Measurements from ENCODE around the gene ARHGAP26.
"Not testable (repeated sequence)": the region's sequence is repeated elsewhere in the genome, so short reads cannot be mapped to it uniquely, and the experiment has no call there.

ARHGAP26 gene

DNA sequence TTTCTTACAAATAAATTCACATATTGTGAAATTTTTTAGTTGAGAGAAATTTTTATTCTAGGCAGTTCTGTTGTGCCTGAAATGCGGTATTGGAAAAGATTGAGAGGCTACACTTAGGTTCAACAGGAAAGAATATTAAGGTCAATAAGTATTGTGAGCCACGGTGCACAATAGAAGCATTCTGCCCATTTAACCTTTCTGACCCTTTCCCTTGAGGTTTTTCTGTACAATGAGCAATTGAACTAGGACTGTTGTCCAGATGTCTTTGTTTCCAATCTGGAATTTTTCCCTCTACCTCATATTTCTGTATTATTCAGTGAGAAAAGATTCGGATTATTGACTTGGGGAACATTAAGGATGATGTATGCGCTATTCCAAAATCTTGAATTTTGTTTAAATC is 428.2 kb downstream of the ARHGAP26 start:
- no peak for DNase-seq

DNA sequence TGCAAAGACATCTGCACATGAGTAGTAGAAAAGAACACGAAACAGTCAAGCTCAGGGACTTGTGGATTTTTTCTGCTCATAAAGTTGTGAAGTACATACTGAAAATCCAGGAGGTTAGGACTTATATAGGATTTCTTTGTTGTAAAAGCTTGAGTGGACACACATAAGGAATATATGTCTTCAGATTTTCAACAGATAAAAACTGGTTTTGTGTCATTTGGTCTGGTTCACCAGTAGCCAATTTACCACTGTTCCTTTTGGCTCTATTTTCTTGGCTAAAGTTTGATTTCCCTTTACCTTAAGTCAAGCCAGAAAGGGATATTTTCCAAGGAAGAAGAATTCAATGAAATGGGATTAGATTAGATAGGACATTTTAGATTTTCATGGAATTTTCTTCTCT is 429.0 kb downstream of the ARHGAP26 start:
- DNase-seq = no peak

DNA sequence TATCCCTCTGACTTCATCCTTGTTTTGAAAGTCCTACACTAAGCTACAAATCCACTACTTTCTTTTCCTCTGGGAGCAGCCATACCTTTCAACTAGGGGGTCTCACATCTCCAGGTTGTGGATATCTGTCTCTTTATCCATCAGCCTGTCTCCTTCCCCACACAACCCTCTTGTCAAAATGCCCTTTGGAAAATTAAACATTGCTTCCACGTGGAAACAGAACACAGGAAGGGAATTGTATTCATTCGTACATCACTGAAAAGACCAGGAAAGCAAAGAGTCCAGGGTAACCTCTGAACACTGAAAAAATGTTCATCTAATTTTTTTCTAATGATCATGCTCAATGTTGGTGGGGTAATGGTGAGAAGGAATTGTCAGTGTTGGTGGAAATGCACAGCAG is 429.7 kb downstream of the ARHGAP26 start:
- no peak for DNase-seq

DNA sequence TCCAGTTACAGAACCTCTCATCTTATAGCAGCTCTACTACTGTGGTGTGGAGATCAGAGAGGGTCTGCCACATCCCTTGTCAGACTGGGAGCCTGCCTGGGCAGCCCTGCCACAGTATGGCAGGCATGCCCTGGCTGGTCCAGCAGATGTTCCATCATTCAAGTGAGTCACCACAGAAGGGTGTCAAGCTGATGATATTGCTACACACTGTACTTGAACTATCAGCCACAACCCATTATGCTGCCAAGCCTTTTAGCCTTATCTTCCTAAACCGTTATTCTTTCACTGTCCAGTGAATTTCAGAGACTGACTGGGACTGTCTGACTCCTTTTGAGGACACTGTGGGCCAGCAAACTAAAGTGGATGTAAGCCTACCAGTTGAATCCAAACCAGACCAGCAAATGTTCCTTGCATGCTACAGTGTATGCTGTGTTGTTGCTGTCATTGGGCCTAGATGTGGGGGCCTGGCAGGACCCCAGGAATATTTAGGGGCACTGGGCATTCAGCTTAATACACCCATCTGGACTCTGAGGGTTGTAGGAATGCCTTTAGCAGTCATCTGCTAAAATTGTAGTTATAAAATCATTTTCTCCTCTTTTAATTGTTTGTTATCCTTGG is 430.7 kb downstream of the ARHGAP26 start:
- DNase-seq = peak; percentile 42

DNA sequence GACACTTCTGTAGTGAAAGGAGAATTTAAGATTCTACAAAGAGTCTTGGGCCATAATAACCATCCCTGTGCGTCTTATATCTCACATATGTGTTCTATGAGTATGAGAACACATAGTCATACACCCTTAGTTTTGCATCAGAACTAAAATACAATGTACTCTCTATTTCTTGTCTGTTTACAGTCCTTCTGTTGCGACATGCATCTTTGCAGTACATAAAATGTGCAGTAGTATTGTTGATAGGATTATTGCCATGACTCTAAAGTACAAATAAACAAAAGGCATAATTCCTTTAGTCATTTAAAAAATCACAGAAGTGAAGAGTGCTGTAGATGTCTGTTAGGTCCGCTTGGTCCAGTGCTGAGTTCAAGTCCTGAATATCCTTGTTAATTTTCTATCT is 431.4 kb downstream of the ARHGAP26 start:
- peak; percentile 17 for DNase-seq

DNA sequence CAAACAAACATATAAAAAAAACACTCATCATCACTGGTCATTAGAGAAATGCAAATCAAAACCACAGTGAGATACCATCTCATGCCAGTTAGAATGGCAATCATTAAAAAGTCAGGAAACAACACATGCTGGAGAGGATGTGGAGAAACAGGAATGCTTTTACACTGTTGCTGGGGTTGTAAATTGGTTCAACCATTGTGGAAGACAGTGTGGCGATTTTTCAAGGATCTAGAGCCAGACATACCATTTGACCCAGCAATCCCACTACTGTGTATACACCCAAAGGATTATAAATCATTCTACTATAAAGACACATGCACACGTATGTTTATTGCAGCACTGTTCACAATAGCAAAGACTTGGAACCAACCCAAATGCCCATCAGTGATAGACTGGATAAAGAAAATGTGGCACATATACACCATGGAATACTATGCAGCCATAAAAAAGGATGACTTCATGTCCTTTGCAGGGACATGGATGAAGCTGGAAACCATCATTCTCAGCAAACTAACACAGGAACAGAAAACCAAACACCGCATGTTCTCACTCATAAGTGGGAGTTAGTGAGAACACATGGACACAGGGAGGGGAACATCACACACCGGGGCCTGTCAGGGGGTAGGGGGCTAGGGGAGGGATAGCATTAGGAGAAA is 433.3 kb downstream of the ARHGAP26 start:
- not testable (repeated sequence) for DNase-seq

DNA sequence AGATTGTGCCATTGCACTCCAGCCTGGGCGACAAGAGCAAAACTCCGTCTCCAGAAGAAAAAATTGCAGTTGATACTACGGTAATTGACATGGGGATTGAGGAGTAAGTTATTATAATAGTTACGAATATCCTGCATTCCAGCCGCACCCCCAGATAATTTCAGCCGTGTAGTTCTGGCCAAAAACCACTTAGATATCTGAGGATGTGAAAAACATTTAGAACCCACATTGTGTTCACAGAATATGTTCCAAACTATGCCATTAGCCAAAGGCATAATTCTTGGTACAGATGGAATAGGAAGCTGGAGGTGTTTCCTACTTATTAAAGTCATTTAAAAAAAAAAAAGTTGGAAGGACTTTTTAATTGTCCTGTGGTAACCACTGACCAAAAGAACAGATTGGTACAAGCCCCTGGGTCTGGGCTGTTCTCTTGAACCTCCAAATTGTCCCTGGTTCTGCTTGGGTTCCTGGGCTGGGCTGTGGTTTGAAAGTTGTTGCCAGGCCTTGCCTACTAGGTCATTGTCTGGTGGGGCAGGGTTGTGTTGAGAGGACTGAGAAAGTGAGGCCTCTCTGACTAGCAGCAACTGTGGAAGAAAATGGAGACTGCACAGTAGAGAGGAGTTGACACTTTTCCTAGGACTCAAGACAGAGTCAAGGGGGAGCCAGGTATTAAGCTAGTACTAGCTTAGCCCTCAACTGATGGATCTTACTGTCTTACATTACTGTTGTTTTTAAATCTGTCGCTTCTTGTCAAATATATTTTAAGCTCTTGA is 434.5 kb downstream of the ARHGAP26 start:
- no peak for DNase-seq

DNA sequence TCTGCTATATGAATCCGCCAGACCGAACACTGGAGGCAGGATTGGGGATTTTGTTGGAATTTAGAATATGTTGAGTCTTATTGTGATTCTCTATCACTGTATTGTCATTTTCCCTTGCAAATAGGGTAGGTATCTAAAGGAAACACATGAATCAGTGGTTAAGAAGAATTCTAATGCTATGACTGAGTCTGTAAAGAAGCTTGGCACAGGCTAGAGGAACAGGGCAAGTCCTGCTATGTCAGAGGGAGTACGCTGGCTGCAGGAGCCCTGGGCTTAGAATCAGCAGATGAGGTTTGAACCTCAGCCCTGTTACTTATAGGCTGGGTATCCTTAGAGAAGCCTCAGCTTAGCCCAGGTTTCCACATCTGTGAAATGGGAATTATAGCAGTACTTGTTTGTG is 435.2 kb downstream of the ARHGAP26 start:
- DNase-seq = peak; percentile 95

DNA sequence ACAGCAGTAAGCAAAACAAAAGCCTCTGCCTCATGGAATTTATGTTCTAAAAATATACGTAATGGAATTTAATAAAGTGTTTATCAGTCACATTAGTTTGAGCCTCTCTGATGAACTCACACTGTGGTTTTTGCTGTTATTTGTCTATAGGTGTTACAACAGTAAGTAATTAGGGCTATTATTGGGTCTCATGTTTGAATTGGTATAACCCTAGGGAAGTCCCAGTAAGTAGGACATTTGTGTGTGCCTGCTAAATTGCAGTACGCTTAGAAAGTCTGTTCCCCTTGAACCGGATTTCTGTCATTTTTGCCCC is 435.7 kb downstream of the ARHGAP26 start:
- no peak for DNase-seq

DNA sequence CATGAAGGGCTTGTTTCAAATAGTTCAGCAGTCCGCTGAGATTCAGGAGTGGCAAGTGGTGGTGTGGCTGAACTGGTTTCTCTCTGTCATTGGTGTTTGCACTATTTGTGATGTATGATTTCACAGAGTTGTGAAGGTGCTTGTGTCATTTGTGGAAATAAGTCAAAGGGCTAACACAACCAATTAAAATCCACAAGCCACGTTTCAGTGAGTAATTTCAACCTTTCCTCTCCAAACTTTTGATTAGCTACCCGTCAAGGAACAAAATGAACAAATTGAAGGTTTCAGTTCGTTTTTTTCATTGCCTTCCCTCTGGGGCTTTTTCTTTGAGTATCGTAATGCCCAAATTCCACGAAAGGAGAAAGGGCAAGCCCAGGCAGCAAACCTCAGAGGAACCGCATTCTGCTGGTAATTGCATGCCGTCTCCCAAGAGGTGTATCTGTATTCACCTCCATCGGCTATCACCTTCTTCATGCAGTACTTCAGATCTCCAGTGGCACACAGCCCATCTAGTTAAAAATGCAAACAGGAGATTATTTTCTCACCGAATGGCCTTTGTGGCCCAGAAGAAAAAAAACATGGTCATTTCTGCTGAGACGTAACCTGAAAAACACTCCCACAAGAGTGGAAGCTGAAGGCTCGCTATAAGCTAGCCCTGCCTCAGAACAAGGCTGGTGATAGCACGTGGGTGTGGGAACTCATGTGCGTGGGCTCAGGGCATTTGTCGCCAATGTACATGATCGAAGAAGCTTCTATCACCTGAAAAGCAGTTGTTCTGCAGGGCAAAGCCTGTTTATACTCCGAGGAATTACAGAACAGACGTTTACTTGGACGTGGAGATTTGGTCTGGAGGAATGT is 436.2 kb downstream of the ARHGAP26 start:
- no peak for DNase-seq

DNA sequence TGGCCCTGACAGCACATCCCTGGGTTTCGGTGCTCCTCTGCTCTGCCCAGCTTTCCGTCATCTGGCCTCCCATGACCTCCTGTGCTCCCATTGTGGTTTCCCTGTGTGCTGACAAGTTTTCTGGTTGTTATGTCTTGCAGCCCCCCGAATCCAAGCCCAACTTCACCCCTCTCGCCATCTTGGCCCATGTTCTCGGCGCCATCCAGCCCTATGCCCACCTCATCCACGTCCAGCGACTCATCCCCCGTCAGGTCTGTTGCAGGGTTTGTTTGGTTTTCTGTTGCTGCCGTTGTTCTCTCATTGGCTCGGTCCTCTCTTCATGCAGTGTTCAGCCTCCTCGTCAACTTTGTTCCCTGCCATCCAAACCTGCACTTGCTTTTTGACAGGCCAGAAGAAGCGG is 436.9 kb downstream of the ARHGAP26 start:
- DNase-seq = no peak

DNA sequence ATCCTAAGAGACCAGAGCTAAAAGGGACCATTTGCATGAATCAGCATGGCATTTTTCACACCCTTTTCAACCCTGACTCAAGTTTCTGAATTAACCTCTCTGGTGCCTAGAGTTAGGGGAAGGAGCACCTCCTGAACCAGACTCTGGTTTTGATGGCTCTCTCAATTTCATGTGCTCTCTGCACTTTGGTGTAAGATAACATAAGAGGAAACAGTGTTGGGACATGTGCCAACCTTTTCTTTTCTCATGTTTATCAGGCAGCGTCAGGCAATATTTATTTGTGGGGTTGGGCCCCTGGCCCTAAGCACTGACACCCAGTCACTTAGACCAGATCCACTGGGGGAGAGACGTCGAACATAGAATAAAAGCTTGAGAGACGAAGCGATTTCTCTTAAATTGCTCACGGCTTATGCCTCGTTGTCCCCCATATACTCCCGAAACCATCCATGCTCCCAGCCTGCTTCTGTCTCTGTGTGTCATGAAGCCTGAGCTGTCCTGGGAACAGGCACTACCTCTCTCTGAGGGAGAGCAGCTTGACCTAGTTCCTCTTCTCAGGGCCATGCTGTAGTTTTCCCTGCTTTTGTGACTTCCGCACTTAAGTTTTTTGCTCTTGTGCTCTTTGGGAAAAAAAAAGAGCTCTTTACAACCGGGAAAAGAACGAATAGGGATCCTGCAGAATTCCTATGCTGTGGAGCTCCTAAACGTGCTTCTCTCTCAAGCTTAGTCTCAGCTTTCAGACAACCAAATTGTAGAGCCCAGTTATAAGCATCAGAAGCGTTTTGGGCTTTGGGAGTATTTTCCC is 437.6 kb downstream of the ARHGAP26 start:
- DNase-seq = no peak

DNA sequence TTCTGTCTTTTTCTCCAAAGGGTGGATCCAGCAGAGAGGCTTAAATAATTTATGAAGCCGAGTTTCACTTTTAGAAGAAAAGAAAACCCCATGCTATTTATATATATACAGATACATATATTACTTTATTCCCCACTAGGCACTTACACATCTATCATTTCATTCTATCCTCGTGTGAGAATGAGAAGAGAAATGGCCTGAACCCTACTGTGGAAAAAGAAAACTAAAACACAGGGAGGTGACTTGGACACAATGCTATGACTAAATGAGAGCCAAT is 438.1 kb downstream of the ARHGAP26 start:
- no peak for DNase-seq

DNA sequence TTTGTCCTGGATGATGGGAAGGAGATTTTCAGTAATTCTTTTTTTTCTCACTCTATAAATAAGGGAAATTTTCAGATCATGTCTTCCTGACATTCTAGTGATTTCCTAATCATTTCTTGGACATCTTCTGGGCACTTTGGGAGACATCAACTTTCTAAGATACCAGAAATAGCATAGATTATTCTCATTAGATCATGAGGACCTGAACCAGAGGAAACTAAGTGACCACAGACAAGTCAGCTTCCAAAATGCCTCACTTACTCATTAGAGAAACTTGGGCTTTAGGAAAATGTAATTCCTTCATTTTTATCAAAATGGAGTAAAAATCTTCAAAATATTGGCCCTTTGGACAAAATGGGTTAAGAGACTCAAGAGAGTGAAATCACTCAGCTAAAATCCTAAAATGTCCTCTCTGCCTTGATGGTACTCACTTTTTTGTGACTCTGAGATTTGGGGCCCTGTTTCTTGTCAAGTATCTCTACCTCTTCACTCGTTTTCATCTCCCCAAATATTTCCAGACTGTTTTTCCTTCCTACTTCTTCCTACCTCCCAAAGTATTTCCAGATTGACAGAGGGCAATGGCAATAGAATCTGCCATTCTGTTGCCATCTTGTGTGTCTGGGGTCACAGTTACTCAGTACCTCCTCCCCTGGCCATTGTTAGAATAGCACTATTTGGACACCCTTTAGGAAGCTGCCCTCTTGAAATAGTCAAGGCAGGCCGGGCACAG is 438.8 kb downstream of the ARHGAP26 start:
- no peak for DNase-seq

DNA sequence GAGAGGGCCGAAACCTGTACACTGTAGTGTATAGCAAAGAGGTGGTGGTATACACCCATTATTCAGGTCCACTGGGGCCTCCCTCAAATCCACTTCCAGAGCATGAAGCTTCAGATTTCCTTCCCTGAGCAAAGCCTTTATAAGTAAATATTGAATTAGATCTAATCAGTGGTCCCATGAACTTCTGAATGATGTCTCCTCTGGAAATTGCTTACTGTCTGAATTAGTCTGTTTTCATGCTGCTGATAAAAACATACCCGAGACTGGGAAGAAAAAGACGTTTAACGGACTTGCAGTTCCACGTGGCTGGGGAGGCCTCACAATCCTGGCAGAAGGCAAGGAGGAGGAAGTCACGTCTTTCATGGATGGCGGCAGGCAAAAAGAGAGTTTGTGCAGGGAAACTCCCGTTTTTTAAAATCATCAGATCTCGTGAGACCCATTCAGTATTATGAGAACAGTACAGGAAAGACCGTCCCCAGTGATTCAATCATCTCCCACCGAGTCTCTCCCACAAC is 439.8 kb downstream of the ARHGAP26 start:
- DNase-seq = no peak

DNA sequence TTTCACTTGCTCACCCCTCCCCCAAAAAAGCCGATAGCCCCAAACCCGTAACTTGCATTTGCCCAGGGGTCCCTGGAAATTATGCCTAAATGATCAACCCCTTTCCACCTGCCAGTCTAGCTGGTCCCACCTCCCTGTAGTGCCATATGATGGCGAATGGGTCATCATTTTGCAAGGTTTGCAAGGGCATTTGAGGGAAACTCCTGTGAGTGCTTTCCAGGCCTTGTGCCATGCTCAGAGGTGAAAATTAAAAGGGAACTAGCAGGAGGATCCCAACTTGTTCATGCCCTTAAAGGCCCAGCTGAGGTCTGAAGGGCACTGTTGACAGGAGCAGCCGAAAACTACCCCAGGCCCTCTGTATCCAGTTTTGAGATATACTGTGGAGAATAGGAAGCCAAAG is 440.4 kb downstream of the ARHGAP26 start:
- no peak for DNase-seq

DNA sequence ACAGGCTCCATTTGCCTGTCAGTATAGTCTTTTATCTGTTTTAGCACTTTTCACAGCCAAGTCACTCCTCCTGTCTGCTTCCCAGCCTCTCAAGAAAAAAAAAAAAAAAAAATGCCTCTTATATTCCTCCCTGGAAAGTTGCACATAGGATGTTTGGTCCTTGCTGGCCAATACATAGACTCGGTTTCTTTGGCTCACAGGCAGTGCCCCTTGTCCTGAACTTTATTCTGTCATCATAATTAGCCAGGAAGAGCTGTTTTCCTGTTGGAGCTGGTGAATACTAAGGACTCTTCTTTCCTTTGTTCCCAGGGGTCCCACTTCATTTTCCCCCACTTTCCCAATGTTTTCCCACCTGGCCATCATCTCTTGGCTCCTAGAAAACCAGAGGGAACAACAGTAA is 442.1 kb downstream of the ARHGAP26 start:
- no peak for DNase-seq

DNA sequence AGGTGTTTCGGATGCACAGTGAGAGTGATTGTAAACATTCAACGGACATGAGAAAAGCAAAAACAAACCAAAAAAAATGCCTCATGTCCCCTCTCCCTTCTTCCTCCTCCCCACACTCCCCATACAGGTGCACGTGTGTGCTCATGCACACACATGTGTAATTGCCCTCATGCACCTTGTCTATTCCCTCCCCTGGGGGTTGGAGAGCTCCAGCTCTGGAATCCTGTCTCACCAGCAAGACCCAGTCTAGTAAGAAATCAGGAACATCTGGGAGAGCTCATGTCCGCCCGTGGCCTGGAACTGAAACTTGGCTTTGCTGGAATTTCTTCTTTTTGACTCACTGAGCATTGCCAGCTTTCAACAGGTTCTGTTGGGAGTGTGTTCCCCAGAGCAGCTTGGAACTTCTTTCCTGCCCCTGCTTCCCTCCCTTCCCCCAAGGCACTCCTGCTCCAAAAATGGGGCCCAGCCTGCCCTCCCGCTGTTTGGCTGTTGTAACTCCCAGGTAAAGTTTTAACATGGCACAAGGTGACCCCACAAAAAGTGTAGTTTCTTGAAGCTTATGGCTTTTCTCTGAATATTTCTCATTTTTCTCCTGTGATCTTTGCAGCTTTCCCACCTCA is 443.2 kb downstream of the ARHGAP26 start:
- peak; percentile 65 for DNase-seq

DNA sequence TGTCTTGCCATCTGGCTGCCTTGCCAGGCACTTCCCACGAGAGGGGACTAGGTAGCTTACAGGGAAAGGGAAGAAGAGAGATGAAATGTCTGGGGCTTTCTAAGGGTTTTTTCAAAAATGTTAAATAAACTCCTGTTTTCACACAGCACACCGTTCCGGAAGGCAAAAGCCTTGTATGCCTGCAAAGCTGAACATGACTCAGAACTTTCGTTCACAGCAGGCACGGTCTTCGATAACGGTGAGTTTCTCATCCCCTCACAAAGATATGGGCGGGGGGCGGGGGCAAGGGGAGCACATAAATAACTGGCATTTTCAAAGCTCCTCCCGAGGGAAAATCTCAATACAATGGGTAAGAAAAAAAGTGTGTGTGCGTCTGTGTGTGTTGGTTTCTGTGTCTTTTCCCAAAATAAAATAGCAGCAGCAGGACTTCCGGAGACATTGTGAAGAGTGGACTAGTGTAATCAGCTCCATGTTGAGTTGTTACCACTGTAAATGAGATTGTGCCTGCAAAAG is 443.7 kb downstream of the ARHGAP26 start:
- no peak for DNase-seq

DNA sequence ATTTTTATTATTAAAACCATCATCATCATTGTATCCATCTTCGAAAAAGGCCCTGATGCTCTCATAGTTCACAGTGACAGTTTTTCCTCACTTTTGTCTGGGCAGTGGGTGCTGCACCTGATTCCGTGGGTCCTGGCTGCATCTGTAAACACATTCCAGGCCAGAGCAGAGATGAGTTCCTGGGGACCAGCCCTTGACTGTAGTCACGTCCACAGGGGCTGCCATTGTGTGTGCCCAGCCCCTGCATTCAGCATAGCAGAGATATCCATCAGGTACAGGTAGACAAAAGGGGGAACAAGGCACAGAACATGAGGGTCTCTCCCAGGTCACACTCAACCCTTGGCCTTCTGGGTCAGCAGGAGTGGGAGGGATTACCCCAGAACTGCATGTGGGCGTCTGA is 444.3 kb downstream of the ARHGAP26 start:
- DNase-seq = no peak

DNA sequence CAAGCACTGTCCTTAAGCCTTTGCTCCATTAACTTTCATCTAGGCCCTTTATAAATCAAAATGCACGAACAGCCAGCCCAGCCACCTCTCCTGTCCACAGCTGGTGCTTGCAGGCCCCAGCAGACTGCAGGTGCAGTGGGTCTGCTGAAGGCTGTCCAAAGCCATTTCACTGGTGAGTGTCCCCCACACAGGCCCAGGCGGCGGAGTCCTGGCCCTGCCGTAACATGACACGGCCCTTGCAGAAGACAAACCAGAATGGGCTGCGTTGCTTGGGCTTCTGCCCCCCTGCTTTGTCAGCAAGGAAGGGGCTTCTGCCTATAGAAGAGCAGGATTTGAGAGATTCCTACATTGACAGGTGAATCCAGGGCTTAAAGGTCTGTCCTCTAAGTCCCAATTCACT is 444.7 kb downstream of the ARHGAP26 start:
- DNase-seq = no peak

Measured in fibroblast of skin of right quadriceps (primary cell).